Muscle of back (tissue), 11 donors: ENCODE results near the gene CSPG5. TPM values are rescaled to one million over a fixed set of nuclear protein-coding genes. Genes with fewer than 3 reads are reported as not detected.

Source experiments
- DNase-seq, 3 donors: peaks; one replicate each; pipeline versions ENCODE4 v3.0.0 to v3.0.0-alpha.2; 2013
- polyA plus RNA-seq, 10 donors: library from polyadenylated mRNA; unstranded; fragments of 120-200 nt; gene quantifications; one replicate each; pipeline ENCODE4 v1.2.1, GENCODE V29; 2013; ENCODE audit not compliant: insufficient read length in 10 of 10

Gene CSPG5
- polyA plus RNA-seq, 10 donors, result 0.79 to 1.8 (median 1.3) TPM

GRCh38 chr3:47588587-47588986 lies 9.9 kb upstream of the CSPG5 start:
- DNase-seq, result no peak

GRCh38 chr3:47588053-47588452 lies 9.4 kb upstream of the CSPG5 start:
- DNase-seq, result no peak

GRCh38 chr3:47586746-47587145 lies 8.1 kb upstream of the CSPG5 start:
- no peak for DNase-seq

GRCh38 chr3:47583320-47584075 lies 4.8 kb upstream of the CSPG5 start:
- DNase-seq, result no peak

- no peak for DNase-seq
These were observed 3.2 kb upstream of the CSPG5 start for GRCh38 chr3:47581835-47582234.

GRCh38 chr3:47581422-47581821 lies 2.8 kb upstream of the CSPG5 start:
- no peak for DNase-seq

- no peak for DNase-seq
These were observed 1.8 kb upstream of the CSPG5 start for GRCh38 chr3:47580481-47580880.

- DNase-seq, result no peak
These were observed 1.2 kb upstream of the CSPG5 start for GRCh38 chr3:47579875-47580274.

- DNase-seq, result peak in 1 of 3 donors; percentile 48
These were observed 489 bp downstream of the CSPG5 start for GRCh38 chr3:47578119-47578632.

- peak in 1 of 3 donors; percentile 51 for DNase-seq
These were observed 1.0 kb downstream of the CSPG5 start for GRCh38 chr3:47577583-47578118.

- DNase-seq, result no peak
These were observed 5.2 kb downstream of the CSPG5 start for GRCh38 chr3:47573190-47574172.

- peak in 2 of 3 donors; percentile 24 to 64 for DNase-seq
These were observed 7.1 kb downstream of the CSPG5 start for GRCh38 chr3:47571391-47572175.

- DNase-seq, result no peak
These were observed 9.8 kb downstream of the CSPG5 start for GRCh38 chr3:47568901-47569300.

- no peak for DNase-seq
These were observed 11.5 kb downstream of the CSPG5 start for GRCh38 chr3:47567149-47567548.

- no peak for DNase-seq
These were observed 12.0 kb downstream of the CSPG5 start for GRCh38 chr3:47566667-47567066.

- DNase-seq, result no peak
These were observed 12.7 kb downstream of the CSPG5 start for GRCh38 chr3:47565734-47566550.

GRCh38 chr3:47556351-47556750 lies 22.3 kb downstream of the CSPG5 start:
- no peak for DNase-seq

- DNase-seq, result no peak
These were observed 24.3 kb downstream of the CSPG5 start for GRCh38 chr3:47554335-47554734.

- no peak for DNase-seq
These were observed 25.3 kb downstream of the CSPG5 start for GRCh38 chr3:47553407-47553806.

- peak in 2 of 3 donors; percentile 16 to 22 for DNase-seq
These were observed 36.0 kb downstream of the CSPG5 start for GRCh38 chr3:47542471-47543173.
